Kidney (tissue), 14 donors: ENCODE results near the gene VILL. TPM values are rescaled to one million over a fixed set of nuclear protein-coding genes. Genes with fewer than 3 reads are reported as not detected.
A peak's percentile ranks its signal among the peaks of the same experiment; 100 is the strongest.

Experiments used
- DNase-seq, 5 donors: peaks; one replicate each; pipeline ENCODE4 v3.0.0-alpha.2; 2013 to 2020
- FAIRE-seq: peaks from 2 replicates; lab custom pipeline; 2012; peaks lifted over from hg19 to GRCh38; lab: Jason Lieb, UNC
- H3K27ac ChIP-seq, 2 donors: one replicate each; pipeline ENCODE4 v1.7.0; 2013; ENCODE audit warnings: low read depth in 2 of 2, low read length in 2 of 2, inconsistent platforms in 1 of 2
- H3K27me3 ChIP-seq: one replicate; pipeline ENCODE4 v1.7.1; 2013; ENCODE audit warnings: low read length, inconsistent platforms; ENCODE audit not compliant: control insufficient read depth, insufficient read depth
- H3K36me3 ChIP-seq, 3 donors: one replicate each; pipeline versions ENCODE4 v1.7.0 to v1.7.1; 2013; ENCODE audit warnings: low read length in 3 of 3, control low read depth in 1 of 3, inconsistent platforms in 1 of 3; ENCODE audit not compliant: insufficient read depth in 3 of 3, control insufficient read depth in 2 of 3
- H3K4me1 ChIP-seq, 3 donors: one replicate each; pipeline versions ENCODE4 v1.7.0 to v1.7.1; 2013; ENCODE audit warnings: low read length in 3 of 3, inconsistent platforms in 1 of 3, low read depth in 1 of 3; ENCODE audit not compliant: control insufficient read depth in 2 of 3, insufficient read depth in 2 of 3
- H3K4me3 ChIP-seq, 3 donors: one replicate each; pipeline versions ENCODE4 v1.7.0 to v1.8.1; 2013; ENCODE audit warnings: low read length in 3 of 3, control low read depth in 1 of 3, inconsistent platforms in 1 of 3
- H3K9ac ChIP-seq, 3 donors: one replicate each; pipeline versions ENCODE4 v1.7.0 to v1.7.1; 2013; ENCODE audit warnings: low read length in 3 of 3, control low read depth in 1 of 3, inconsistent platforms in 1 of 3
- H3K9me3 ChIP-seq, 3 donors: one replicate each; pipeline versions ENCODE4 v1.7.0 to v1.7.1; 2013; ENCODE audit warnings: low read length in 3 of 3, control low read depth in 1 of 3, inconsistent platforms in 1 of 3; ENCODE audit not compliant: control insufficient read depth in 2 of 3, insufficient read depth in 1 of 3
- CTCF ChIP-seq: IDR thresholded peaks from 3 replicates; pipeline ENCODE4 v1.5.1; 2012; ENCODE audit warnings: mild to moderate bottlenecking, moderate library complexity, borderline replicate concordance; ENCODE audit not compliant: insufficient read depth; ENCODE audit errors: extremely low read depth
- intact Hi-C: fragments of 100-400 bp; cut with DNase I; formaldehyde crosslinking; loops from one replicate; pipeline ENCODE4 v1.11.1; 2022
- polyA plus RNA-seq: library from polyadenylated mRNA; stranded (reverse); fragments of 350-450 nt; fragmentation: Illumina TruSeq; extraction: RNeasy Lipid Tissue Mini Kit (QIAGEN cat#74804); gene quantifications from one replicate; pipeline ENCODE4 v1.2.3, GENCODE V29; 2014; ENCODE audit warnings: low read depth, low replicate concordance; ENCODE audit not compliant: insufficient read depth
- total RNA-seq: library from RNA; stranded (reverse); fragmentation: NEBNext Ultra II Directional; extraction: Animal tissue kit (Norgen Biotek cat#: 25700); gene quantifications from one replicate; pipeline ENCODE4 v1.2.1, GENCODE V29; 2021
- donor health status: control.
- donor health status: control.
- donor health status: control.
- donor health status: control.
- donor health status: control.
- donor health status: DM: yes; HTN: yes; CAD: no.
- donor health status: Normal renal cell carcinoma (clear cell type).

VILL gene
- total and polyA plus RNA-seq, 2 donors from 2014 or later, result 7.4 to 7.6 TPM

- H3K9me3 ChIP-seq, result no peaks in the 10 kb centered on the region
- DNase-seq, result no peak
- FAIRE-seq, result no peak
- H3K4me1 ChIP-seq, result peaks cover 0 to 12% (median 3%) of the 10 kb centered on the region in 3 donors
- no peak overlapping the region for H3K4me3 ChIP-seq
- H3K9ac ChIP-seq, result no peak overlapping the region
- no peaks in the 10 kb centered on the region for H3K36me3 ChIP-seq
- TF ChIP-seq CTCF, result no peak
- H3K27ac ChIP-seq, result no peak overlapping the region
- peaks cover 4% of the 10 kb centered on the region for H3K27me3 ChIP-seq
- intact Hi-C loops, result no loop called here
Measured at GRCh38 chr3:38036286-38036685, 45.7 kb downstream of the VILL start.

- DNase-seq (no peak), FAIRE-seq (no peak)
- intact Hi-C loops, result no loop called here
- Histone ChIP-seq H3K27me3 (peaks cover 4% of the 10 kb centered on the region), H3K9ac (no peak overlapping the region), H3K36me3 (no peaks in the 10 kb centered on the region), H3K4me1 (peaks cover 0 to 12% (median 3%) of the 10 kb centered on the region in 3 donors), H3K9me3 (no peaks in the 10 kb centered on the region), H3K4me3 (no peak overlapping the region), H3K27ac (no peak overlapping the region)
- TF ChIP-seq CTCF, result no peak
Measured at GRCh38 chr3:38036906-38037305, 46.3 kb downstream of the VILL start.

- Histone ChIP-seq H3K4me1 (peaks cover 0 to 12% (median 3%) of the 10 kb centered on the region in 3 donors), H3K27ac (no peak overlapping the region), H3K27me3 (peaks cover 4% of the 10 kb centered on the region), H3K9me3 (no peaks in the 10 kb centered on the region), H3K4me3 (peak overlapping the region in 2 of 3 donors; percentile 55 to 62), H3K36me3 (no peaks in the 10 kb centered on the region), H3K9ac (peak overlapping the region in 2 of 3 donors; percentile 31 to 41)
- intact Hi-C loops, result no loop called here
- TF ChIP-seq CTCF, result no peak
- DNase-seq (no peak), FAIRE-seq (no peak)
Measured at GRCh38 chr3:38038447-38038911, 47.9 kb downstream of the VILL start.
